Thoracic aorta (tissue), 2 donors: Measurements from ENCODE around the gene ALK. TPM values are rescaled to one million over a fixed set of nuclear protein-coding genes. Genes with fewer than 3 reads are reported as not detected.

Source experiments
- ATAC-seq: fragments of 150-250 bp; one replicate; pipeline ENCODE4 v1.8.0; 2017; ENCODE audit warnings: low read depth; ENCODE audit not compliant: insufficient number of reproducible peaks, low FRiP score
- DNase-seq: peaks from one replicate; pipeline ENCODE4 v3.0.0-alpha.2; 2020; ENCODE audit warnings: low spot score
- H3K27ac ChIP-seq, 2 donors: fragments of 200-600 bp; sonication (generic); 1 replicate in 1 of 2; 2 replicates in 1 of 2; pipeline ENCODE4 v1.5.1; 2016; ENCODE audit warnings: mild to moderate bottlenecking in 2 of 2, moderate library complexity in 2 of 2
- H3K27me3 ChIP-seq: fragments of 200-600 bp; sonication (generic); replicated peaks from 2 replicates; pipeline ENCODE4 v1.6.0; 2016; ENCODE audit warnings: mild to moderate bottlenecking; ENCODE audit not compliant: insufficient read depth
- H3K36me3 ChIP-seq: fragments of 200-600 bp; sonication (generic); one replicate; pipeline ENCODE4 v1.5.1; 2016
- H3K4me1 ChIP-seq, 2 donors: fragments of 200-600 bp; sonication (generic); 1 replicate in 1 of 2; 2 replicates in 1 of 2; pipeline versions ENCODE4 v1.5.1 to v1.6.0; 2016; ENCODE audit warnings: low read depth in 2 of 2, mild to moderate bottlenecking in 1 of 2; ENCODE audit not compliant: control insufficient read depth in 1 of 2
- H3K4me3 ChIP-seq: fragments of 200-600 bp; sonication (generic); 2 replicates; pipeline ENCODE4 v1.5.1; 2016; ENCODE audit warnings: mild to moderate bottlenecking
- H3K9me3 ChIP-seq: fragments of 200-600 bp; sonication (generic); 2 replicates; pipeline ENCODE4 v1.5.1; 2016
- total RNA-seq, 2 donors: library from RNA; depleted of rRNA; stranded (reverse); fragments of >200 nt; gene quantifications; one replicate each; pipeline versions ENCODE4 v1.1.0 to v1.2.3, GENCODE V29; 2016
- TF ChIP-seq, protein P1 (sequence below): fragments of 200-600 bp; sonication (generic); IDR thresholded peaks from one replicate; pipeline ENCODE4 v1.5.1; 2019; ENCODE audit warnings: antibody characterized with exemption

ALK gene
- total RNA-seq, 2 donors from 2014 or later = 2.0 TPM; not detected in 1

DNA sequence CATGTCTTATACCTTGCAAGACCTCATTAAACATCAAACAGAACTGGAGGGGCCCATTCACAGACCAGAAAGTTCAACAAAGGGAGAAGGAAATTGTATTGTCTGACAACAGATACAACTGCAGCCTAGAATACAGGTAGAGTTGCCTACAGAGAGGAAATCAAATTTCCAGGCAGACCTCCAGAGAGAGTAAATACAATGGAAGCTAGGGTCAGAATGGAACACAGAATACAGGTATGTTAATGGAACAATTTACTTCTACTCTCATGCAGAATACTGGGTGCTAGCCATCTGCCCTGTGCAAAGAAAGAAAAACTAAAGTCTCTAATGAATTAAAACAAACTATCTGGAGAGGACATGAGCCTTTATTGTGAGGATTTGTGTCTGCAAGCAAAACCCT is 31.6 kb upstream of the ALK start:
- H3K4me1 ChIP-seq = no peaks in the 10 kb centered on the region
- DNase-seq = no peak
- TF ChIP-seq, protein P1, sequence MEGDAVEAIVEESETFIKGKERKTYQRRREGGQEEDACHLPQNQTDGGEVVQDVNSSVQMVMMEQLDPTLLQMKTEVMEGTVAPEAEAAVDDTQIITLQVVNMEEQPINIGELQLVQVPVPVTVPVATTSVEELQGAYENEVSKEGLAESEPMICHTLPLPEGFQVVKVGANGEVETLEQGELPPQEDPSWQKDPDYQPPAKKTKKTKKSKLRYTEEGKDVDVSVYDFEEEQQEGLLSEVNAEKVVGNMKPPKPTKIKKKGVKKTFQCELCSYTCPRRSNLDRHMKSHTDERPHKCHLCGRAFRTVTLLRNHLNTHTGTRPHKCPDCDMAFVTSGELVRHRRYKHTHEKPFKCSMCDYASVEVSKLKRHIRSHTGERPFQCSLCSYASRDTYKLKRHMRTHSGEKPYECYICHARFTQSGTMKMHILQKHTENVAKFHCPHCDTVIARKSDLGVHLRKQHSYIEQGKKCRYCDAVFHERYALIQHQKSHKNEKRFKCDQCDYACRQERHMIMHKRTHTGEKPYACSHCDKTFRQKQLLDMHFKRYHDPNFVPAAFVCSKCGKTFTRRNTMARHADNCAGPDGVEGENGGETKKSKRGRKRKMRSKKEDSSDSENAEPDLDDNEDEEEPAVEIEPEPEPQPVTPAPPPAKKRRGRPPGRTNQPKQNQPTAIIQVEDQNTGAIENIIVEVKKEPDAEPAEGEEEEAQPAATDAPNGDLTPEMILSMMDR = no peak

DNA sequence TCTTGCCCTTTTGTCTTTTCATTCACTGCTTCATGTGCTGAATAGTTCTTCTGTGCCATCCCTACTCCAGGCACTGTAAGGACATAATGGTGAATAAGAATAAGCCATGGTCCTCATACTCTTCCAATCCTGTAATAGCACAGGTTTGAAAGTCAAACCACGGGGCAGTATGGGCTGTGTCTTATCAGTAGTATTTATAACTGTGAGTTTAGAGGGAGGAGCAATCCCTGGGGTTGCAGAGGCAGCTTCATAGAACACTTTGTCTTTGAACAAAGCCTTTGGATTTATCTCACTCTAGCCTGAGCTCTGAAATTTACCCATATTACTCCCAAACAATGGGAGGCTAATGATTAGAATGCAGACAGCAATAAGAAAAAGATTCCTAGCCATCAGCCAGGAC is 30.2 kb upstream of the ALK start:
- TF ChIP-seq, protein P1 = no peak
- H3K36me3 ChIP-seq = no peaks in the 10 kb centered on the region
- no peaks in the 10 kb centered on the region for H3K4me1 ChIP-seq
- no peak for DNase-seq
- no peaks in the 10 kb centered on the region for H3K9me3 ChIP-seq
- H3K27ac ChIP-seq = no peak overlapping the region
- no peaks in the 10 kb centered on the region for H3K27me3 ChIP-seq
- no peak for ATAC-seq
- H3K4me3 ChIP-seq = no peak overlapping the region

More for the DNA sequence above, 31.6 kb upstream of the ALK start:
- H3K9me3 ChIP-seq = no peaks in the 10 kb centered on the region
- H3K36me3 ChIP-seq = no peaks in the 10 kb centered on the region
- no peaks in the 10 kb centered on the region for H3K27me3 ChIP-seq
- no peak for ATAC-seq
- H3K27ac ChIP-seq = no peak overlapping the region
- no peak overlapping the region for H3K4me3 ChIP-seq

DNA sequence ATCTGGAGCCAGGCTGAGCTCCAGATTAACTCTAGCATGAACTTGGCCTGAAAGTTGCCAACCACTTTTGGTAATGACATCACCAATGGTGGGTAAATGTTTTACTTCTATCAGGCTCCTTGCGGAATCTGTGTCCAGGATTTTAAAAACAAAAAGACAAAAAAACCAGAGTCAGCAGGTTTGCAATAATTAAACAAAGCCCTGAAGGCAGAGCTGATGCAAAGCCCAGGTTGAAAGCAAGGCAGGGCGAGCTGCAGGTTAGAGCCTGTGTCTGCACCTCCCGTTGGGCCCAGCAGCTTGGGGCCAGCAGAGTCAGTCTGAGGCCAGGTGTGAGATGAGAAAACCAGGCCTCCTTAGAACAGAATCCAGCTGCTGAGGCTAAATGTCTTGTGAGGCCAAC is 29.1 kb upstream of the ALK start:
- Histone ChIP-seq H3K27me3 (no peaks in the 10 kb centered on the region), H3K36me3 (no peaks in the 10 kb centered on the region), H3K27ac (no peak overlapping the region), H3K9me3 (no peaks in the 10 kb centered on the region), H3K4me3 (no peak overlapping the region), H3K4me1 (no peaks in the 10 kb centered on the region)
- no peak for ATAC-seq
- no peak for DNase-seq
- TF ChIP-seq, protein P1 = no peak

DNA sequence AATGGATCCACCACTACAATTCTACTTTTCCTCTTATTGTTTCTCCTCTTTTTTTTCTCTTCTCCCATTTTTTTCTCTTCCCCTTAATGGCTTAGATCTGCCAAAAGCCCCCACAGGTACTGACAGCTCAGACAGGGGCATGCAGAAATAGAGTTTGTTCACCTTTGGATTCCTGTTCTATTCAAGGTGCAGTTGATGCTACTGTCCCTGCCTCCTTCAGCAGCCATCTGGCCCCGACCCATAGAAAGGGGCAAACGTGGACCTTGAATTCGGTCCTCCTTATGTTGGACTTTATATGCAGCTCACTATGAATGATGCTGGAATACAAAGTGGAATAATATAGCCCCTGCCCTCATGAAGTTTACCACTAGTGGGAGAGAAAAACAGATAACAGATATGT is 27.7 kb upstream of the ALK start:
- H3K27ac ChIP-seq = no peak overlapping the region
- no peaks in the 10 kb centered on the region for H3K27me3 ChIP-seq
- no peak for DNase-seq
- H3K4me3 ChIP-seq = no peak overlapping the region
- no peaks in the 10 kb centered on the region for H3K36me3 ChIP-seq
- TF ChIP-seq, protein P1 = no peak
- no peaks in the 10 kb centered on the region for H3K4me1 ChIP-seq
- no peak for ATAC-seq
- no peaks in the 10 kb centered on the region for H3K9me3 ChIP-seq

DNA sequence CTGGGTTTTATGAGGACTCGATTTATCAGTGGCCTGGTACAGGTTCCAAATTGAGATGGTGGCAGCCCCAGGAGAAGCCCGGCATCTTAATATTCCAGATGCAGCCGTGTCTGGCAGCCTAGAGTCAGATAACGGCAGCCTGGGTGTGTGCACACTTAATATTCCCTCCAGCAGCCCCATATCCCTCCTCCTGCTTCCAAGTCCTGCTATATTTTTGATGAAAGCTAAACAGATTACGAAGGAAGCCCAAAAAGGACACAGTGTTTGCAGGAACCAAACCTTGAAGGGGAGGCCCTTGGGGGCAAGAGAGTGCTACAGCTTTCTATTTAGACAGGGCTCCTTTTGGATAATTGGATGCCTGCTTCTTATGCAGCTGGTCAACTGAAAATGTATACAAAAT is 25.1 kb upstream of the ALK start:
- TF ChIP-seq, protein P1 = no peak
- Histone ChIP-seq H3K27me3 (no peaks in the 10 kb centered on the region), H3K27ac (no peak overlapping the region), H3K4me1 (no peaks in the 10 kb centered on the region), H3K4me3 (no peak overlapping the region), H3K36me3 (no peaks in the 10 kb centered on the region), H3K9me3 (no peaks in the 10 kb centered on the region)
- ATAC-seq = no peak
- DNase-seq = no peak
